T-helper 1 cell treated with Interleukin-12 subunit alpha and Interleukin-12 subunit beta and Interleukin-4 antibody, amounts not matched to agents 30 μg/mL and 1 μg/mL, for 36 hours (primary cell): Measurements from ENCODE around the gene FAM174C.

ENCODE experiments used
- H3K27ac Mint-ChIP-seq: one replicate; pipeline ENCODE4 v1.8.0; 2021; ENCODE audit warnings: mild to moderate bottlenecking, mixed read lengths
- H3K27me3 Mint-ChIP-seq: one replicate; pipeline ENCODE4 v1.8.0; 2021; ENCODE audit warnings: low read depth, mixed read lengths
- H3K36me3 Mint-ChIP-seq: one replicate; pipeline ENCODE4 v1.8.0; 2021; ENCODE audit warnings: low read depth, mixed read lengths
- H3K4me1 Mint-ChIP-seq: one replicate; pipeline ENCODE4 v1.8.0; 2021; ENCODE audit warnings: low read depth, mixed read lengths
- H3K4me3 Mint-ChIP-seq: one replicate; pipeline ENCODE4 v1.8.0; 2021; ENCODE audit warnings: mild to moderate bottlenecking, moderate library complexity, mixed read lengths
- H3K9me3 Mint-ChIP-seq: one replicate; pipeline ENCODE4 v1.8.0; 2021; ENCODE audit warnings: mixed read lengths

FAM174C gene

DNA sequence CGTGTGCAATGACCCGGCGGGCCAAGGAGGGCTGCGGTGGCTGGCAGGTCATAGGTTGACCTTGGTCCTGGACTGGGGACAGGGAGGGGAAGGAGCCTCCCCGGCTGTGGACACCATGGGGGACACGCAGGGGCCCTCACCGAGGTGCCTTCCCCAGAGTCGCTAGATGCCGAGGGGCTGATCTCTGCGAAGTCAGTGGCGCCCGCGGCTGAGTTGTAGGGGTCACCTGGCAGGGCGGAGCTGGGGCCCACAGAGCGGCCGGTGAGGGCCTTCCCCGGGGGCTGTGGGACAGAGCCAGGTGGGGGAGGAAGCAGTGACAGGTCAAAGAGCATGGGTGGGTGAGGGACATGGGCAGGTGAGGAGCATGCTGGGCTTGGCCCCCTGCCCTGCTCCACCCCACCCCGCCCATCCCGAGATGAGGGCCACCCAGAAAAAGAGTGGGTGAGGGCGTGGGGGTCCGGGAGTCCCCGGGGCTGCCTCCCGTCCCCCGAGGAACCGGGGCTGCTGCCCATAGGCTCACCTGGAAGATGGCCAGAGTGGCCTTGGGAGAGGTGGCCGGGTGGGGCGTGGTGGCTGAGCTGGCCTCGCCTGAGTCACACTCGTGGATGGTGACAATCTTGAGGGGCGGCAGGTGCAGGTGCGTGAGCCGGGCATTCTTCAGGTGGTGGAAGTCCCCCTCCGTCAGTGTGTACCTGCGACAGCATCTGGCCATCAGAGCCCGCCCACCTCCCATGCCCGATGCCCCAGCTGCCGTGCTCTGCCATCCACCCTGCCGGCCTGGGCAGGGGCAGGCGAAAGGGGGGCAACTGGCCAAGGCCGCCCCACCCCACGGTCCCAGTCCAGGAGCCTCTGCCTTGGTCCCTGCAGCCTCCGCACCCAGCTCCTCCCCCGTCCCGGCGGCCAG, 41.0 kb upstream of the FAM174C start:
- Mint-ChIP-seq H3K36me3 (no peaks in the 10 kb centered on the region), H3K4me3 (no peak overlapping the region), H3K9me3 (no peaks in the 10 kb centered on the region), H3K27ac (no peak overlapping the region), H3K4me1 (peaks cover 7% of the 10 kb centered on the region), H3K27me3 (peaks cover 12% of the 10 kb centered on the region)

DNA sequence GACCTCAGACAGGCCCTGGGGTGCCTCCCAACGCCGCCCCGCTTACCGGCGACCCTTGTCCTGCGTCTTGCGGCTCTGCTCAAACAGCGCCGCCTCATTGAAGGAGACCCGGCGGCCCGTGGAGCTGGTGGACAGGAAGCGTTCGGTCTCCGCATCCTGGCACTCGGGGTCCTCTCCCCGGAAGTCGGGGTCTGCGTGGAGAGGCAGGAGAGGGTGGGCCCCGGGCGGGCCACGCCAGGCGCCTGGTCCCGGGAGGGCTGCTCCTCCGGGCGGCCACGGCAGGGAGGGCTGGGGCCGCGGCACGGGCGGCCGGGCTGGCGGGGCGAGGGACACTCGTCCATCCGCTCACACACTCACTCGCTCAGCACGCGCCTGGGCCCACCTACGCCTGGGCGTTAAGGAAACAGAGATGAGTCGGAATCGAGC, 40.4 kb upstream of the FAM174C start:
- Mint-ChIP-seq H3K36me3 (no peaks in the 10 kb centered on the region), H3K9me3 (no peaks in the 10 kb centered on the region), H3K27me3 (peaks cover 17% of the 10 kb centered on the region), H3K27ac (no peak overlapping the region), H3K4me1 (peaks cover 9% of the 10 kb centered on the region), H3K4me3 (no peak overlapping the region)

DNA sequence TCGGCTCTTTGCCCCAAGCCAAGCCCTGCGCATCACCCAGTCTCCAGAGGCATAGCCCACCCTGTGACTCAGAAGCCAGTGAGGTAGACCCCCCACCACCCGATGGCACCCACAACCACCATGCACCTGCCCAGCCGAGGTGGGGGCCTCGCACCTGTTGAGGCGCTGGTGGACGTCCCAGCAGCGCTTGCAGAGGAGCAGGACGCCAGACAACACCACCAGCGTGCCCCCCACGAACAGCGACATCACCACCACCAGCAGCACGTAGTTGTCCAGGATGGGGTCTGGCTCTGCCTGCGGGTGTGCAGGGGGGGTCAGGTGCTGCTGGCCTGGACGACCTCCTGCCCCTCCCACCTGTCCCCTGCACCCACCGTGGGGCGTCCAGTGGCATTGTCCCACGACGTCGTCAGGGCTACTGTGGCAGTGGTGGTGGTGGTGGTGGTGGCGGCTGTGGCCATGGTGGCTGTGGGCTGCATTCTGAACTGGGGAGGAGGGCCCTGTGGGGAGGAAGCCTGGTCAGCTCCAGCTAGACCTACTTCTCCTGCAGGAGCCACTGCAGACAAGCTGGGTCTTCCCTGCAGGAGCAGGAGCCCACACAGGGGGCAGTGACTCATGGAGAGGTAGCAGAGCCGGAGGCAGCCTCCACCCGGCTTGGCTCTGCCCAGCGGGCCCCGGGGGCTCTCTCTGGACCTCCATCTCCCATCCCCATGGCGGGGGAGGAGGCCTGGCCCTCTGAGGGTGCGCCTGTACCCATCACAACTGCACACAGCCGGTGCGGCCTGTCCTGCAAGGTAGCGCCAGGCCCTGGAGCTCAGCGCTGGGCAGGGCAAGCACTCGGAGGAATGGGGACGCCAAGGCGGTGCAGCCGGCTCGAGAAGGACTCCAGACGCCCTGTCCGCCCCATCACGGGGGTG, 39.4 kb upstream of the FAM174C start:
- H3K36me3 Mint-ChIP-seq, result no peaks in the 10 kb centered on the region
- H3K27me3 Mint-ChIP-seq, result peaks cover 17% of the 10 kb centered on the region
- no peak overlapping the region for H3K27ac Mint-ChIP-seq

DNA sequence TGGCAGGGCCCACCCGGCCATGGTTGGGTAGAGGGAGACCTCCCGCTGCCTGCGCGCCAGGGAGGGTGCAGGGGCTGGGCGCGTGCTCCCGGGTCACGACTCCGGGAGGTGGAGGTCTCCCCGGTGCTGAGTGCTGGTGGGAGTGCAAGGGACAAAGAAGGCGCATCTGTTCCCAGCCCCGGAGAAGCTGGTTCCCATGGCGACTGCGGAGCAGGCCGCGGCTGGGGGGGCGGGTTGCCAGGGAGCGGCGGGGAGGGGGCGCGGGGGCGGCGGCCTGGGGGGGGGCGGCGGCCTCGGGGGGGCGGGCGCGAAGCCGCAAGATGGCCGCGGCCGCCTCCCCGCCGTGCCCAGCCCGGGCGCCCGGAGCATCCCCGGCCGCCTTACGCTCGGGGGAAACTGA, 38.8 kb upstream of the FAM174C start:
- Mint-ChIP-seq H3K4me1 (peaks cover 17% of the 10 kb centered on the region), H3K36me3 (no peaks in the 10 kb centered on the region), H3K27ac (no peak overlapping the region), H3K27me3 (peaks cover 21% of the 10 kb centered on the region), H3K9me3 (no peaks in the 10 kb centered on the region), H3K4me3 (no peak overlapping the region)

More for the DNA sequence above, 39.4 kb upstream of the FAM174C start:
- H3K9me3 Mint-ChIP-seq, result no peaks in the 10 kb centered on the region
- H3K4me3 Mint-ChIP-seq, result no peak overlapping the region
- peaks cover 10% of the 10 kb centered on the region for H3K4me1 Mint-ChIP-seq

DNA sequence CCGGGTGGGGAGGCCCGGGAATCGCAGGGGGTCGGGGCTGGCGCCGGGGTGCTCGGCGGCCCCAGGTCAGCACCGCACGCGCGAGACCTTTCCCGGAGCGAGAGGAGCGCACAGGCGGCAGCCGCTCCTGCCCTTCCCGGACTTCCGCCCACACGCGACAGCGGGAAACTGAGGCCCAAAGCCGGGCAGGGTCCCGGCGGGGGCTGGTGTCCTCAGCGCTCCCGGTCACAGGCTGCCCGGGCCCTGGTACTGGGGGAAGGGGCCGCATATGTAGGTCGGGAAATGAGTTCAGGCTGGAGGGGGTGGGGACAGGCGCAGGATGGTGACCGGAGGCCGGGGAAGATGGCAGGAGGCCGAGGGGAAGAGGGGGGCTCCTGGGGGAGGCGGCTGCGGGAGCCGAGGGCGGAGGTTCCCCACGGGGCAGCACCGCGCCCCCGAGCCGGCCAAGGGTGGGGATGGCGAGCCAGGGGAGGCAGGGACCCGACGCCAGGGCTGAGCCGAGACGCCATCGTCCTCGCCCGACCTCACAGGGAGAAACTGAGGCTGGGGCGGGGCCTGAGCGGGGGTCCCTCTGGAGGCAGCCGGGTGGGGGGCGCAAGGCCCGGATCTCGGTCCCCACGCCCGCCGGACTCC, 38.2 kb upstream of the FAM174C start:
- Mint-ChIP-seq H3K4me3 (peak overlapping the region; percentile 40), H3K27ac (no peak overlapping the region), H3K27me3 (peaks cover 21% of the 10 kb centered on the region), H3K9me3 (no peaks in the 10 kb centered on the region), H3K36me3 (no peaks in the 10 kb centered on the region), H3K4me1 (peaks cover 17% of the 10 kb centered on the region)

DNA sequence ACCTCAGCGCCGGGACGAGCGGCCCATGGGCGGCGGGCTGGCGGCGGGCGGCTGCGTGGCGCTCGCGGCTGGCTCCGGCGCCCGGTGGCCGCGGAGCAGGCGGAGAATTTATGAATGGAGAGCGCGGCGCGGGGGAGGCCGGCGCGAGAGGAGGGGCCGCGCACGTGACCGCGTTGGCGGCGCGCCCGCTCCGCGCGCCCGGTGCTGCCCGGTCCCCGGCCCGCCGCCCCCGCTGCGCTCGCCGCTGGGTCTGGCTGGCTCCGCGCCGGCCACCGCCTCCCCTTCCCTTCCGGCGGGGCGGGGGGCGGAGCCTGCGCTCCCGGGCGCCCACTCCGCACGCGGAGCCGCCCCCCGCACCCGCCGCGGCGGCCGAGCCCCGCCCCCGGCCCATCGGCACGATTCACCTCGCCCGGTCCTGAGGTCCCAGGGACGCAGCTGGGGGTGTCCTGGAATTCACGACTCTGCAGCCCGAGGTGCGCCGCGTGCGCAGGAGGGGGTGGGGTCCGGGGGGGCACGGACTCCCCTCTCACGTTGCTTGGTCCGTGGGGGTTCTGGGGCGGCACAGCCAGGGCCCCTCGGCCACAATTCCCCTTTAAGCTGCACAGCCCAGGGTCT, 37.5 kb upstream of the FAM174C start, which contains the start of gene CBARP:
CBARP (minus strand) TSS at position 252 of the 615 bp plus-strand sequence. CDS start 1,905 bp downstream, outside the sequence.
- H3K27me3 Mint-ChIP-seq, result peaks cover 21% of the 10 kb centered on the region
- peak within 1 kb of the TSS; percentile 29 for H3K27ac Mint-ChIP-seq
- no peaks in the 10 kb centered on the region for H3K9me3 Mint-ChIP-seq
- peak within 1 kb of the TSS; percentile 76 for H3K4me3 Mint-ChIP-seq
- peaks cover 17% of the 10 kb centered on the region for H3K4me1 Mint-ChIP-seq
- no peaks in the 10 kb centered on the region for H3K36me3 Mint-ChIP-seq

DNA sequence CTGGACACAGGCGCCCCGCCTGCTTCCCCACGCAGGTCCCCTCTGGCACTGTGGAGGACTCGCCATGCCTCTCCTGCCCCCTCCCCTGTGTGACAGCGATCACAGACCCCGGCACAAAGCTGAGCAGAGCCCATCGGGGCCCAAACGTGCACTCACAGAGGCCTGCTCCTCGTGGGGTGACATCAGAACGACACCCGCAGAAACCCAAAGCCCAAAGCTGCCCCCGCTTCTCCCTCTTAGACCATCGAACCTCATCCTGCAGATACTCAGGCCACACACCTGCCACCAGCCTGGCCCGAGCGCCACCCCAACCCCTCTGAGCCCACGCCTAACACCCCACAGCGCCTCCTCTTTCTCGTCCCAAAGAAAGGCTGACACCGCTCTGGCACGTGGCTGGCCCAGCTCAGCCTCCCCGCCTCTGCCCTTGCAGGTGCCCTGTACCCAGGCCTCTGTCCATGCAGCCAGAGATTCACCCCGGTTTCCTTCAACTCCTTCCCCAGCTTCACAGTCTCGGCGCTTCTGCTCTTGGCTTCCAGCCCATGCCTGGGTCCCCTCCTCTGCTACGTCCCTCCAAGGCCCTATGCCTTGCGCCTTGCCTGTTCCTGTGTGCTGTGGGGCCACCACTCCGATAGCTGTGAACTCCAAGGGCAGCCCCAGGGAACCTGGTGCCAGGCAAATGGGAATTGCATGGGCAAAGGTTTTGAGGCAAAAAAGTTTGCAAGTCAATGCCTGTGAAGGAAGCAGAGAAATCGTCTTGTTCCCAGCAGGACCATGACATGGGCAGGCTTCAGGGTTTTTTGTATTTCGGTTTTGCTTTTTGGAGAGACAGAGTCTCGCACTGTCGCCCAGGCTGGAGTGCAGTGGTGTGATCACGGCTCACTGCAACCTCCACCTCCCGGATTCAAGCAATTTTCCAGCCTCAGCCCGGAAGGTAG, 36.7 kb upstream of the FAM174C start:
- peaks cover 21% of the 10 kb centered on the region for H3K27me3 Mint-ChIP-seq
- H3K4me1 Mint-ChIP-seq, result peaks cover 24% of the 10 kb centered on the region
- no peaks in the 10 kb centered on the region for H3K36me3 Mint-ChIP-seq
- H3K4me3 Mint-ChIP-seq, result peak overlapping the region; percentile 76
- H3K9me3 Mint-ChIP-seq, result no peaks in the 10 kb centered on the region
- peak overlapping the region; percentile 29 for H3K27ac Mint-ChIP-seq

DNA sequence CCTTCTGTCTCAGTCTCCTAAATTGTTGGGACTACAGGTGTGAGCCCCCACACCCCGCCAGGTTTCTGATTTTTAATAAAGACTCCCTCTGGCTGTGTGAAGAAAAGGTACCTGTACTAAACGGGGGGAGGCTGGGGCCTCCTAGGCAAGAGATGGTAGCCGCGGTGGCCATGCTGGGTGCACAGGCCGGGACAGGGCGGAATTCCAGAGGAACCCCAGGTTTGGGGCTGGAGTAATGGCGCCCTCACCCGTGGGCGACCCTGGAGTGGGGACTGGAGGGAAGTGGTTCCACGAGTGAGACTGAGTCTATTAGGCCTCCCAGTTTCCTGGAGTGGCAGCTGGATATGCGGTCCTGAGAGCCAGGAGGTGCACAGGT, 35.9 kb upstream of the FAM174C start:
- no peaks in the 10 kb centered on the region for H3K36me3 Mint-ChIP-seq
- H3K27ac Mint-ChIP-seq, result peak overlapping the region; percentile 3
- peak overlapping the region; percentile 76 for H3K4me3 Mint-ChIP-seq
- peaks cover 24% of the 10 kb centered on the region for H3K4me1 Mint-ChIP-seq
- no peaks in the 10 kb centered on the region for H3K9me3 Mint-ChIP-seq
- peaks cover 21% of the 10 kb centered on the region for H3K27me3 Mint-ChIP-seq

DNA sequence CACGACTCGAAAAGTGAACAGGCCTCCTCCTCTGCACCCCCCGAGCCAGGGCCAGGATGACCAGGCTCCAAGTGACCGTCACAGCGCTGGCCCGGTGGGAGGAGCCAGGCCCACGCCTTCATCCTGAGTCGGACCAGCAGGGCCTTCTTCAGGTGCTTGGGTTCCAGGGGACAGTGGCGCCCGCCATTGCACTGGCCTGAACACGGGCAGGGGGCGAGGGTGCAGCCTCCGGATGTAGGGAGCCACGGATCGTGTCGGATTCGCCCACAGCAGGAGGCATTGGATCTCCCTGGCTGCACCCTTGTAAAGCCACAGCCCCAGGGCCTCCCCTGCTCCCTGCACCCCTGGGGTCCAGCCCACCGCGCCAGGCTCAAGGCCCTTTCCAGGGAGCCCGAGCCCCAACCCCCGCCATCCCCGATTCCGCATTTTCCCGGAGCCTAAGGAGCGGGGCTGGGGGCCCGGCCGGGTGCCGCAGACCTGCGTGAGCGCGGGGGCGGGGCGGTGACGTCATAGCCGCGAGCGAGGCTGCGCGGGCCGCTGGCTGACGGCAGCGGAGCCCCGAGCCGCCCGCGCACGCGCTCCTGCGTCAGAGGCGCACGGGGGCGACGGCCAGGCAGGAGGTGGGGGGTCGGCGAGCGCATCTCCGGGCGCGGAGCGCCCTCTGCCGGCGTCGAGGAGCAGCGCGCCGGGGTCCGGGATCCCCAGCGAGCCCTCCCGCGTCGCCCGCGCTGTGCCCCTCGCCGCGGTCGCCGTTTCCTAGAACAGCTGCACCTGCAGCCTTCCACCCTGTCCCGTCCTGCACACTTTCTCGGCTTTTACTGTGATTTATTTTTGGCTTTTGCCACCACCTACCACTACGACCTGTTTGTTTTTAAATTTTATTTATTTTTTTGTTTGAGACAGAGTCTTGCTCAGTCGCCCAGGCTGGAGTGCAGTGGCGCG, 35.3 kb upstream of the FAM174C start:
- peak overlapping the region; percentile 46 for H3K4me3 Mint-ChIP-seq
- peaks cover 27% of the 10 kb centered on the region for H3K4me1 Mint-ChIP-seq
- peaks cover 2% of the 10 kb centered on the region for H3K36me3 Mint-ChIP-seq
- peaks cover 21% of the 10 kb centered on the region for H3K27me3 Mint-ChIP-seq
- H3K27ac Mint-ChIP-seq, result no peak overlapping the region
- no peaks in the 10 kb centered on the region for H3K9me3 Mint-ChIP-seq

DNA sequence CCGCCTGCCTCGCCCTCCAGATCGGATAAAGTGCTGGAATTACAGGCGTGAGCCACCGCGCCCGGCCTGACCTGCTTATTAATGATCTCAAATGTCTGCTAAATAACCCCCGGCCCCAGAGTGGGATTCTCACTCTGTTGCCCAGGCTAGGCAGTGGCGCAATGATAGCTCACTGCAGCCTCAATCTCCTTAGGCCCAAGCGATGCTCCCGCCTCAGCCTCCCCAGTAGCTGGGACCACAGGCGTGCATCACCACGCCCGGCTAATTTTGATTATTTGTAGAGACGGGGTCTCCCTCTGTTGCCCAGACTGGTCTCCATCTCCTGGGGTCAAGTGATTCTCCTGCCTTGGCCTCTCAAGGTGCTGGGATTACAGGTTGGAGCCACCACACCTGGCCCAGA, 34.4 kb upstream of the FAM174C start:
- H3K4me1 Mint-ChIP-seq, result peaks cover 27% of the 10 kb centered on the region

DNA sequence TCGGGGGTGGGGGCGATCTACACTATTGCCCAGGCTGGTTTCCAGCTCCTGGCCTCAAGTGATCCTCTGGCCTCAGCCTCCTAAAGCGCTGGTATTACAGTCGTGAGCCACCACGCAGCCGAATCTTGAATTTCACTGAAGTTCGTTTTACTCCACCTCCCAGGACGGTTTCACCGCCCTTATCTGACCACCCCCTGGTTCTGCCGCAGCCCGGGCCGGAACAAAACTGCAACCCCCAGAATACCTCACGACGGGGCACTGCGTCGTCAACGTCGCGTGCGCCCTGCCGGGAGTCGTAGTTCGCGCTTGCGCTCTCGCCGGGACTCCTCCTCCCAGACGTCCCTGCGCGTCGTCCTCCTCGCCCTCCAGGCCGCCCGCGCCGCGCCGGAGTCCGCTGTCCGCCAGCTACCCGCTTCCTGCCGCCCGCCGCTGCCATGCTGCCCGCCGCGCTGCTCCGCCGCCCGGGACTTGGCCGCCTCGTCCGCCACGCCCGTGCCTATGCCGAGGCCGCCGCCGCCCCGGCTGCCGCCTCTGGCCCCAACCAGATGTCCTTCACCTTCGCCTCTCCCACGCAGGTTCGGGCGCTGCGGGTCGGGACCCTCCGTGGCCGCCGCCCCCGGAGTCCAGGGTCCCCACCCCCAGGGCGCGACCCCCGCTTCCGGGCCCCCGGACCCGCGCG, 33.8 kb upstream of the FAM174C start, which contains the start of gene ATP5F1D:
ATP5F1D (plus strand) TSS at position 335 of the 679 bp plus-strand sequence; CDS start at position 435, 100 bp downstream.
- peaks cover 2% of the 10 kb centered on the region for H3K36me3 Mint-ChIP-seq
- H3K27ac Mint-ChIP-seq, result peak within 1 kb of the TSS; percentile 87
- no peaks in the 10 kb centered on the region for H3K9me3 Mint-ChIP-seq
- H3K4me3 Mint-ChIP-seq, result peak within 1 kb of the TSS; percentile 88
- H3K4me1 Mint-ChIP-seq, result peaks cover 27% of the 10 kb centered on the region
- H3K27me3 Mint-ChIP-seq, result peaks cover 21% of the 10 kb centered on the region

More for the DNA sequence above, 34.4 kb upstream of the FAM174C start:
- peaks cover 21% of the 10 kb centered on the region for H3K27me3 Mint-ChIP-seq
- peaks cover 2% of the 10 kb centered on the region for H3K36me3 Mint-ChIP-seq
- peak overlapping the region; percentile 88 for H3K4me3 Mint-ChIP-seq
- peak overlapping the region; percentile 87 for H3K27ac Mint-ChIP-seq
- no peaks in the 10 kb centered on the region for H3K9me3 Mint-ChIP-seq
